Measurements from ENCODE around the gene ENG.

ENG gene

GRCh38 chr9:127854184-127854806 lies at the start of gene ENG:
ENG (minus strand) TSS chr9:127854658; CDS start chr9:127854355, 303 bp downstream.
- Histone ChIP-seq H3K36me3 (ENCODE audit: control insufficient read depth in 1 of 2, insufficient read depth in 2 of 2, low read length in 2 of 2) (no peaks in the 10 kb centered on the region), H3K4me1 (ENCODE audit: control insufficient read depth in 1 of 2, insufficient read depth in 2 of 2, low read length in 2 of 2) (peaks cover 5 to 31% of the 10 kb centered on the region in 2 donors), H3K27ac (ENCODE audit: low read depth, low read length) (peak within 1 kb of the TSS; percentile 74), H3K27me3 (ENCODE audit: control insufficient read depth in 1 of 2, insufficient read depth in 2 of 2, low read length in 2 of 2) (no peaks in the 10 kb centered on the region), H3K4me3 (ENCODE audit: low read depth in 1 of 2, low read length in 2 of 2) (peak within 1 kb of the TSS; percentile 65 to 77), H3K9ac (ENCODE audit: low read depth in 1 of 2, low read length in 2 of 2) (peak within 1 kb of the TSS; percentile 48 to 76), H3K9me3 (ENCODE audit: control insufficient read depth in 1 of 2, low read length in 2 of 2) (peaks cover 4% of the 10 kb centered on the region in 2 donors)

- Histone ChIP-seq H3K9ac (ENCODE audit: low read depth in 1 of 2, low read length in 2 of 2) (peak overlapping the region; percentile 34 to 63), H3K4me1 (ENCODE audit: control insufficient read depth in 1 of 2, insufficient read depth in 2 of 2, low read length in 2 of 2) (peaks cover 39 to 49% of the 10 kb centered on the region in 2 donors), H3K27ac (ENCODE audit: low read depth, low read length) (peak overlapping the region; percentile 75), H3K9me3 (ENCODE audit: control insufficient read depth in 1 of 2, low read length in 2 of 2) (no peaks in the 10 kb centered on the region), H3K27me3 (ENCODE audit: control insufficient read depth in 1 of 2, insufficient read depth in 2 of 2, low read length in 2 of 2) (no peaks in the 10 kb centered on the region), H3K4me3 (ENCODE audit: low read depth in 1 of 2, low read length in 2 of 2) (peak overlapping the region; percentile 26 to 50), H3K36me3 (ENCODE audit: control insufficient read depth in 1 of 2, insufficient read depth in 2 of 2, low read length in 2 of 2) (peaks cover 0 to 4% of the 10 kb centered on the region in 2 donors)
These were observed 49.4 kb upstream of the ENG start for GRCh38 chr9:127903557-127904475.

DNA sequence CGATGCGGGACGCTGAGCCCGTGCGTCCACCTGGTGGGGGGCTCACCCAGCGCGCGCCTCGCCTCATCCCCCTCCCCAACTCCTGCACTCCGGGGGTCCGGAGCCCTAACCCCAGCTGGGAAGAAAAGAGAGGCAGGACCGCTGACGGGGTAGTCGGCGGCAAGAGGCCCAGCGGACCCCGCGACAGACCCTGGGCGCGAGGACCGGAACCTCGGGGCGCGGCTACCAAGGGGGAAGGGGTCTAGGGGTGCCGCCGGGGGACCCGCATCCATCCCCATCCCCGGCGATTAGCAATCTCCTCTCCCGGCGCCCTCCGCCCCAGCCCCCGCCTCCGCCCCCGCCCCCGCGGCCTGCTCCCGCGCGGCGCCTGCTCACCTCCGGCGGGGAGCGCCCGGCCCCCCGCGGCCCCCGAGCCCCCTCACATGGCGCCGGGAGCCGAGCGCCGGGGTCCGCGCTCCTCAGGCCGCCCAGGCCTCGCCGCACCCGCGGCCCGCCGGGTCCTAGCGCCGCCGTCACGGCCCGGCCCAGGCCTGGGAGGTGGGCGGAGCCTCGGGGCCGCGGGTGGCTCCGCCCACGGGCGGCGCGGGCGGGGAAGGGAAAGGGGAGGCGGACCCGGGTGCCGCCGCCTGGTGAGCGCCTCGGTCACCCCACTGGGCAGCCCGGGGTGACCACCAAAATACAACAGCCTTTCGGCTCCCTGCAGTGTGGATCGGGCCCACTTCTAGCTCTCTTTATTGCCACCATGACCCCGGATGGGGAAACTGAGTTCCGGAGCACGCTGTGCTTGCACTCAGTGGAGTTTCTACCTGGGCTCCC lies 44.9 kb upstream of the ENG start, which contains the start of gene ST6GALNAC6:
ST6GALNAC6 (minus strand) TSS at position 476 of the 816 bp plus-strand sequence. CDS start 1,622 bp downstream, outside the sequence.
- peaks cover 17 to 46% of the 10 kb centered on the region in 2 donors for H3K4me1 ChIP-seq (ENCODE audit: control insufficient read depth in 1 of 2, insufficient read depth in 2 of 2, low read length in 2 of 2)
- peak within 1 kb of the TSS; percentile 75 to 81 for H3K4me3 ChIP-seq (ENCODE audit: low read depth in 1 of 2, low read length in 2 of 2)
- peaks cover 0 to 6% of the 10 kb centered on the region in 2 donors for H3K9me3 ChIP-seq (ENCODE audit: control insufficient read depth in 1 of 2, low read length in 2 of 2)
- H3K9ac ChIP-seq (ENCODE audit: low read depth in 1 of 2, low read length in 2 of 2) = peak within 1 kb of the TSS; percentile 57 to 63
- H3K27me3 ChIP-seq (ENCODE audit: control insufficient read depth in 1 of 2, insufficient read depth in 2 of 2, low read length in 2 of 2) = no peaks in the 10 kb centered on the region
- peak within 1 kb of the TSS; percentile 88 for H3K27ac ChIP-seq (ENCODE audit: low read depth, low read length)
- H3K36me3 ChIP-seq (ENCODE audit: control insufficient read depth in 1 of 2, insufficient read depth in 2 of 2, low read length in 2 of 2) = peaks cover 10 to 19% of the 10 kb centered on the region in 2 donors

GRCh38 chr9:127898433-127899127 lies 44.1 kb upstream of the ENG start:
- H3K9ac ChIP-seq (ENCODE audit: low read depth in 1 of 2, low read length in 2 of 2) = peak overlapping the region; percentile 57 to 63
- peak overlapping the region; percentile 74 to 75 for H3K4me3 ChIP-seq (ENCODE audit: low read depth in 1 of 2, low read length in 2 of 2)
- peaks cover 15 to 26% of the 10 kb centered on the region in 2 donors for H3K36me3 ChIP-seq (ENCODE audit: control insufficient read depth in 1 of 2, insufficient read depth in 2 of 2, low read length in 2 of 2)
- H3K27me3 ChIP-seq (ENCODE audit: control insufficient read depth in 1 of 2, insufficient read depth in 2 of 2, low read length in 2 of 2) = no peaks in the 10 kb centered on the region
- H3K27ac ChIP-seq (ENCODE audit: low read depth, low read length) = peak overlapping the region; percentile 88
- peaks cover 9 to 38% of the 10 kb centered on the region in 2 donors for H3K4me1 ChIP-seq (ENCODE audit: control insufficient read depth in 1 of 2, insufficient read depth in 2 of 2, low read length in 2 of 2)
- H3K9me3 ChIP-seq (ENCODE audit: control insufficient read depth in 1 of 2, low read length in 2 of 2) = peaks cover 5 to 7% of the 10 kb centered on the region in 2 donors

- H3K27me3 ChIP-seq (ENCODE audit: control insufficient read depth in 1 of 2, insufficient read depth in 2 of 2, low read length in 2 of 2) = no peaks in the 10 kb centered on the region
- H3K36me3 ChIP-seq (ENCODE audit: control insufficient read depth in 1 of 2, insufficient read depth in 2 of 2, low read length in 2 of 2) = peaks cover 20 to 35% of the 10 kb centered on the region in 2 donors
- H3K27ac ChIP-seq (ENCODE audit: low read depth, low read length) = no peak overlapping the region
- H3K9ac ChIP-seq (ENCODE audit: low read depth in 1 of 2, low read length in 2 of 2) = no peak overlapping the region
- H3K9me3 ChIP-seq (ENCODE audit: control insufficient read depth in 1 of 2, low read length in 2 of 2) = peaks cover 10 to 21% of the 10 kb centered on the region in 2 donors
- peak overlapping the region; percentile 8 to 21 for H3K4me3 ChIP-seq (ENCODE audit: low read depth in 1 of 2, low read length in 2 of 2)
- H3K4me1 ChIP-seq (ENCODE audit: control insufficient read depth in 1 of 2, insufficient read depth in 2 of 2, low read length in 2 of 2) = peaks cover 5 to 33% of the 10 kb centered on the region in 2 donors
These were observed 42.8 kb upstream of the ENG start for GRCh38 chr9:127897193-127897692.

DNA sequence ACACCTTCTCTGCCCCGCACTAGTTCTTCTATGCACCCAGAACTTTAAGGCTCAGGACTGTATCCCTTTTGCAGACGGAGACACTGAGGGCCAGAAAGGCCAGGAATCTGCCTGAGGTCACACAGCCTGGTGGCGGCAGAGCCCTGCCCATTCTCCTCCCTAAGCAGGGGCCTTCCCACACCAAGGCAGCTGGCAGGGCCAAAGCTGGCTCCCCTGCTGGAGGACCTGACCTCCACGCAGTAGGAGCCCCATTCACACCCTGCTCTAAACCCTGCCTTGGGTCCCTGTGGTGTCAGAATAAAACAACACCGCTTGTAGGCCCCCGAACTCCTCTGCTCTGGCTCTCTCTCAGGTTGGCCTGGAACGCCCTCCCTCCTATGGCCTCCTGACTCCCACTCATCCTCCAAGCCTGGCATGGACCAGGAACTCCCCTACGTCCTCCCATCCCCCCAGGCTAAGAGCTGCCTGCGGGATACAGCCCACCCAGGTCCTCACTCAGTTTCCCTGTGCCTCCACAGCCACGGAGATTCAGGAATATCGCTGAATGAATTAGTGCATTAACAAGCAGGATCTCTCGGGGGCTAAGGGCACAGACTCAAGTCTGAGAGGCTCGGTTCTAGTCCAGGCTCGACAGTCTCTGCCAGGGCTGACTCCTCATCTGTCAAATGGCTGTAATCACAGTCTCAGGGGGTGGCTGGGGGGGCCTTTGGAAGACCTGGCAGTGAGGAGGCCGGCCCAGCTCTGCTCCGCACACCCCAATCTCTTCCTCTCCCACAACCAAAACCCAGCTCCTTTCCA lies 42.1 kb upstream of the ENG start:
- H3K4me1 ChIP-seq (ENCODE audit: control insufficient read depth in 1 of 2, insufficient read depth in 2 of 2, low read length in 2 of 2) = peaks cover 5 to 33% of the 10 kb centered on the region in 2 donors
- no peaks in the 10 kb centered on the region for H3K27me3 ChIP-seq (ENCODE audit: control insufficient read depth in 1 of 2, insufficient read depth in 2 of 2, low read length in 2 of 2)
- peaks cover 20 to 35% of the 10 kb centered on the region in 2 donors for H3K36me3 ChIP-seq (ENCODE audit: control insufficient read depth in 1 of 2, insufficient read depth in 2 of 2, low read length in 2 of 2)
- H3K4me3 ChIP-seq (ENCODE audit: low read depth in 1 of 2, low read length in 2 of 2) = peak overlapping the region in 1 of 2 donors; percentile 8
- H3K27ac ChIP-seq (ENCODE audit: low read depth, low read length) = no peak overlapping the region
- H3K9me3 ChIP-seq (ENCODE audit: control insufficient read depth in 1 of 2, low read length in 2 of 2) = peaks cover 10 to 22% of the 10 kb centered on the region in 2 donors
- no peak overlapping the region for H3K9ac ChIP-seq (ENCODE audit: low read depth in 1 of 2, low read length in 2 of 2)

DNA sequence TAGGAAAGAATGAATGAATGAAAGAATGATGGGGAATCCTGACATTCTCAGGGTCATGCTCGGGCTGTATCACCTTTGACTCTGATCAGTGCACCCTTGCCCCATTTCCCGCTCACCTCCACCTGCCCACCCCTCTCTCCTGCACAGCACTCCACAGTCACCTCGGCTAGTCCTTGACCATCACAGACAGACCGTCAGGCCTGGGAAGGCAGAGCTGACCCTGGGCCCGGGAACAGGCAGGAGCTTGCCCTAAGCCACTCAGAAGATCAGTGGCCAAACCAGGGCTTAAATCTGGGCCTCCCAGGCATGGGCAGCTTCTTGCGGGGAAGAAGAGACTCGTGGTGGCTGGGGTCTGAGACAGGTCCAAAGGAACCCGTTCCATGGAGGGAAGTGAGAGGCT lies 41.4 kb upstream of the ENG start:
- peaks cover 20 to 35% of the 10 kb centered on the region in 2 donors for H3K36me3 ChIP-seq (ENCODE audit: control insufficient read depth in 1 of 2, insufficient read depth in 2 of 2, low read length in 2 of 2)
- no peaks in the 10 kb centered on the region for H3K27me3 ChIP-seq (ENCODE audit: control insufficient read depth in 1 of 2, insufficient read depth in 2 of 2, low read length in 2 of 2)
- H3K4me1 ChIP-seq (ENCODE audit: control insufficient read depth in 1 of 2, insufficient read depth in 2 of 2, low read length in 2 of 2) = peaks cover 5 to 30% of the 10 kb centered on the region in 2 donors
- H3K27ac ChIP-seq (ENCODE audit: low read depth, low read length) = no peak overlapping the region
- peaks cover 10 to 22% of the 10 kb centered on the region in 2 donors for H3K9me3 ChIP-seq (ENCODE audit: control insufficient read depth in 1 of 2, low read length in 2 of 2)
- H3K4me3 ChIP-seq (ENCODE audit: low read depth in 1 of 2, low read length in 2 of 2) = no peak overlapping the region
- H3K9ac ChIP-seq (ENCODE audit: low read depth in 1 of 2, low read length in 2 of 2) = no peak overlapping the region

DNA sequence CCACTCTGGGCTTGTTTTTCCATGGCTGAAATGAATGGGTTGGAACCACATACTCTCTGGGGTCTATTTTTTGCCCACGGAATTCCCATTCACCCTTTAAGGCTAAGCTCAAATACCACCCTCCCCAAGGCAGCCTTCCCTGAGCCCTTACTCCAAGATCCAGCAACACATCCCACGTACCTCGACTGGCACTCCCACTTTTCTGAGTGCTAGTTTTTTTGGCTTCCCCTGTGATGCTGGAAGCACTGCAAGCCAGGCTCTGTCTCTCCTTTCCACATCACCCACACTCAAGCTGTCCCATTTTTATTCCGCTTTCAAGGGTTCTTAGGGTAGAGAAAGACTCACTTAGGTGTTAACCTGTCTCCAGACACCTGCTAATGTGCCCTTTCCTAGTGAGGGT lies 38.9 kb upstream of the ENG start:
- no peak overlapping the region for H3K9ac ChIP-seq (ENCODE audit: low read depth in 1 of 2, low read length in 2 of 2)
- H3K4me3 ChIP-seq (ENCODE audit: low read depth in 1 of 2, low read length in 2 of 2) = no peak overlapping the region
- H3K4me1 ChIP-seq (ENCODE audit: control insufficient read depth in 1 of 2, insufficient read depth in 2 of 2, low read length in 2 of 2) = peaks cover 0 to 18% of the 10 kb centered on the region in 2 donors
- H3K36me3 ChIP-seq (ENCODE audit: control insufficient read depth in 1 of 2, insufficient read depth in 2 of 2, low read length in 2 of 2) = peaks cover 20 to 41% of the 10 kb centered on the region in 2 donors
- H3K27ac ChIP-seq (ENCODE audit: low read depth, low read length) = no peak overlapping the region
- H3K27me3 ChIP-seq (ENCODE audit: control insufficient read depth in 1 of 2, insufficient read depth in 2 of 2, low read length in 2 of 2) = no peaks in the 10 kb centered on the region
- peaks cover 10 to 22% of the 10 kb centered on the region in 2 donors for H3K9me3 ChIP-seq (ENCODE audit: control insufficient read depth in 1 of 2, low read length in 2 of 2)
